ENCODE data around the gene GIT1. TPM values are rescaled to one million over a fixed set of nuclear protein-coding genes. Genes with fewer than 3 reads are reported as not detected.

GIT1 gene
- total and polyA plus RNA-seq, 2 of the 13 experiments (the other 11 are each of a cell fraction or from before 2014, with no cell fraction given), result 14.2 to 30.8 TPM

- peak; percentile 32; the same call in 1 of the 2 replicates for TF ChIP-seq ZBTB44 (CRISPR knock-in tag; IDR thresholded peaks at IDR 0.05)
- no peak for TF ChIP-seq ZNF75D (CRISPR knock-in tag; IDR thresholded peaks at IDR 0.05; ENCODE audit: borderline replicate concordance)
- no peak for TF ChIP-seq ZNF251 (CRISPR knock-in tag; IDR thresholded peaks at IDR 0.05)
- no peak for TF ChIP-seq FOXA1 (IDR thresholded peaks at IDR 0.05)
- no peak for TF ChIP-seq FOXA1 (CRISPR knock-in tag; IDR thresholded peaks at IDR 0.05)
- TF ChIP-seq DMTF1 (CRISPR knock-in tag; IDR thresholded peaks at IDR 0.05), result no peak
- TF ChIP-seq POGK (CRISPR knock-in tag; conservative IDR thresholded peaks at IDR 0.05), result 0 out of 2 replicates have a peak, but pooled peaks have one; percentile 22
- no peak for TF ChIP-seq SOX6 (IDR thresholded peaks at IDR 0.05)
- TF ChIP-seq SOX6 (CRISPR knock-in tag; IDR thresholded peaks at IDR 0.05), result no peak
- no peak for TF ChIP-seq DZIP1 (CRISPR knock-in tag; IDR thresholded peaks at IDR 0.05)
- TF ChIP-seq ELF4 (CRISPR knock-in tag; IDR thresholded peaks at IDR 0.05; ENCODE audit: borderline replicate concordance), result no peak
- no peak for TF ChIP-seq PHF20 (CRISPR knock-in tag; IDR thresholded peaks at IDR 0.05)
- TF ChIP-seq AFF4 (CRISPR knock-in tag; IDR thresholded peaks at IDR 0.05), result no peak
Observed at GRCh38 chr17:29589524-29590410, at the start of gene GIT1 (continued).
